MM.1S (cell line): Measurements from ENCODE around the gene TPCN2.

Experiments
- DNase-seq: peaks from one replicate; pipeline ENCODE4 v3.0.0-alpha.2; 2015
- H2AFZ ChIP-seq: fragments of 300-600 bp; sonication (generic); 2 replicates; pipeline ENCODE4 v1.6.0; 2016; ENCODE audit warnings: antibody characterized with exemption, low read length
- H3F3A ChIP-seq: fragments of 300-600 bp; sonication (generic); 2 replicates; pipeline ENCODE4 v1.6.1; 2016; ENCODE audit warnings: mild to moderate bottlenecking, antibody characterized with exemption, low read length, moderate library complexity, mixed read lengths; ENCODE audit not compliant: insufficient read depth
- H3K27ac ChIP-seq: fragments of 300-600 bp; sonication (generic); 2 replicates; pipeline ENCODE4 v1.5.1; 2016; ENCODE audit warnings: mild to moderate bottlenecking, low read length
- H3K27me3 ChIP-seq: fragments of 300-600 bp; sonication (generic); replicated peaks from 2 replicates; pipeline ENCODE4 v1.6.0; 2016; ENCODE audit warnings: low read length; ENCODE audit not compliant: insufficient read depth
- H3K36me3 ChIP-seq: fragments of 300-600 bp; sonication (generic); replicated peaks from 2 replicates; pipeline ENCODE4 v1.6.1; 2016; ENCODE audit warnings: mild to moderate bottlenecking, low read length, mixed read lengths; ENCODE audit not compliant: insufficient read depth
- H3K4me1 ChIP-seq: fragments of 300-600 bp; sonication (generic); 2 replicates; pipeline ENCODE4 v1.6.1; 2016; ENCODE audit warnings: low read length, mixed read lengths
- H3K4me2 ChIP-seq: fragments of 300-600 bp; sonication (generic); 2 replicates; pipeline ENCODE4 v1.6.0; 2016; ENCODE audit warnings: low read depth, low read length
- H3K4me3 ChIP-seq: fragments of 300-600 bp; sonication (generic); 2 replicates; pipeline ENCODE4 v1.5.1; 2016; ENCODE audit warnings: low read length, mixed read lengths
- H3K79me2 ChIP-seq: fragments of 300-600 bp; sonication (generic); 2 replicates; pipeline ENCODE4 v1.6.1; 2016; ENCODE audit warnings: mixed run types, low read length, mixed read lengths
- H3K9ac ChIP-seq: fragments of 300-600 bp; sonication (generic); 2 replicates; pipeline ENCODE4 v1.6.1; 2016; ENCODE audit warnings: low read length, mixed read lengths
- H3K9me2 ChIP-seq: fragments of 300-600 bp; sonication (generic); replicated peaks from 2 replicates; pipeline ENCODE4 v1.6.1; 2016; ENCODE audit warnings: mild to moderate bottlenecking, low read length, mixed read lengths; ENCODE audit not compliant: insufficient read depth
- H3K9me3 ChIP-seq: fragments of 300-600 bp; sonication (generic); replicated peaks from 2 replicates; pipeline ENCODE4 v1.6.1; 2016; ENCODE audit warnings: mild to moderate bottlenecking, low read length, mixed read lengths; ENCODE audit not compliant: insufficient read depth
- H4K20me1 ChIP-seq: fragments of 300-600 bp; sonication (generic); 2 replicates; pipeline ENCODE4 v1.6.1; 2016; ENCODE audit warnings: mild to moderate bottlenecking, low read length, moderate library complexity, mixed read lengths; ENCODE audit not compliant: insufficient read depth
- CTCF ChIP-seq: fragments of 300-600 bp; sonication (generic); IDR thresholded peaks from 2 replicates; pipeline ENCODE4 v1.5.1; 2016; ENCODE audit warnings: antibody characterized with exemption, low read length, mixed read lengths
- EZH2 ChIP-seq: fragments of 300-600 bp; sonication (generic); optimal IDR thresholded peaks from 2 replicates; pipeline ENCODE3; 2017; ENCODE audit warnings: low read depth, mild to moderate bottlenecking, antibody characterized with exemption, low read length, mixed read lengths
- EZH2phosphoT487 ChIP-seq: fragments of 300-600 bp; sonication (generic); IDR thresholded peaks from 2 replicates; pipeline ENCODE4 v1.6.1; 2018; ENCODE audit warnings: antibody characterized with exemption, low read length

Gene TPCN2

GRCh38 chr11:69052343-69053168, 3.8 kb downstream of the TPCN2 start:
- Histone ChIP-seq H3K4me1 (peaks cover 28% of the 10 kb centered on the region), H3F3A (peaks cover 13% of the 10 kb centered on the region; the same call in 1 of the 2 replicates), H3K79me2 (peaks cover 63% of the 10 kb centered on the region), H3K4me2 (no peak overlapping the region), H4K20me1 (no peaks in the 10 kb centered on the region), H3K9ac (no peak overlapping the region), H3K36me3 (no peaks in the 10 kb centered on the region), H3K9me2 (no peaks in the 10 kb centered on the region), H3K27ac (peak overlapping the region; percentile 15; the same call in 1 of the 2 replicates), H3K27me3 (no peaks in the 10 kb centered on the region), H2AFZ (no peak overlapping the region), H3K4me3 (no peak overlapping the region), H3K9me3 (no peaks in the 10 kb centered on the region)
- TF ChIP-seq EZH2 (no peak), EZH2phosphoT487 (no peak), CTCF (no peak)
- peak; percentile 25 for DNase-seq

GRCh38 chr11:69053169-69053477, 4.4 kb downstream of the TPCN2 start:
- Histone ChIP-seq H3K4me1 (peaks cover 28% of the 10 kb centered on the region), H3K27me3 (no peaks in the 10 kb centered on the region), H3K36me3 (no peaks in the 10 kb centered on the region), H3K9me2 (no peaks in the 10 kb centered on the region), H3K4me3 (no peak overlapping the region), H3K27ac (peak overlapping the region; percentile 15; the same call in 1 of the 2 replicates), H3K9me3 (no peaks in the 10 kb centered on the region), H3F3A (peaks cover 13% of the 10 kb centered on the region; the same call in 1 of the 2 replicates), H3K4me2 (no peak overlapping the region), H4K20me1 (no peaks in the 10 kb centered on the region), H3K9ac (no peak overlapping the region), H3K79me2 (peaks cover 63% of the 10 kb centered on the region), H2AFZ (no peak overlapping the region)
- no peak for TF ChIP-seq EZH2phosphoT487
- no peak for TF ChIP-seq EZH2
- TF ChIP-seq CTCF, result no peak
- no peak for DNase-seq

- Histone ChIP-seq H4K20me1 (no peaks in the 10 kb centered on the region), H3K27ac (no peak overlapping the region), H3K4me3 (no peak overlapping the region), H3K9ac (no peak overlapping the region), H3F3A (peaks cover 13% of the 10 kb centered on the region; the same call in 1 of the 2 replicates), H3K36me3 (no peaks in the 10 kb centered on the region), H3K4me2 (no peak overlapping the region), H3K27me3 (no peaks in the 10 kb centered on the region), H3K4me1 (peaks cover 25% of the 10 kb centered on the region), H3K9me2 (no peaks in the 10 kb centered on the region), H2AFZ (no peak overlapping the region), H3K9me3 (no peaks in the 10 kb centered on the region), H3K79me2 (peaks cover 63% of the 10 kb centered on the region)
- TF ChIP-seq CTCF (no peak), EZH2phosphoT487 (no peak), EZH2 (no peak)
- no peak for DNase-seq
Measured at GRCh38 chr11:69053546-69054396, 5.0 kb downstream of the TPCN2 start.
